DOHH2 (cell line): Measurements from ENCODE around the gene ABAT.
A peak's percentile ranks its signal among the peaks of the same experiment; 100 is the strongest.

ENCODE experiments used
- H3F3A ChIP-seq: fragments of 200-600 bp; sonication (generic), shearing (Covaris generic); 2 replicates; pipeline ENCODE4 v1.6.0; 2016; ENCODE audit warnings: antibody characterized with exemption, mild to moderate bottlenecking; ENCODE audit not compliant: control insufficient read depth, insufficient read depth
- H3K27ac ChIP-seq: fragments of 200-600 bp; sonication (generic); 2 replicates; pipeline ENCODE4 v1.5.1; 2014; ENCODE audit warnings: low read depth, mild to moderate bottlenecking, low read length, moderate library complexity
- H3K27me3 ChIP-seq: fragments of 200-600 bp; sonication (generic); 2 replicates; pipeline ENCODE4 v1.6.1; 2014; ENCODE audit warnings: mild to moderate bottlenecking, low read length, mixed read lengths; ENCODE audit not compliant: control insufficient read depth
- H3K36me3 ChIP-seq: fragments of 200-600 bp; sonication (generic); 2 replicates; pipeline ENCODE4 v1.6.1; 2014; ENCODE audit warnings: mild to moderate bottlenecking, low read length, moderate library complexity, mixed read lengths; ENCODE audit not compliant: control insufficient read depth
- H3K4me1 ChIP-seq: fragments of 200-600 bp; sonication (generic); 2 replicates; pipeline ENCODE4 v1.6.1; 2014; ENCODE audit warnings: mild to moderate bottlenecking, low read length, mixed read lengths; ENCODE audit not compliant: control insufficient read depth
- H3K4me2 ChIP-seq: fragments of 200-600 bp; sonication (generic); 2 replicates; pipeline ENCODE4 v1.6.0; 2014; ENCODE audit warnings: mild to moderate bottlenecking, low read length, moderate library complexity
- H3K4me3 ChIP-seq: fragments of 200-600 bp; sonication (generic); 2 replicates; pipeline ENCODE4 v1.5.1; 2014; ENCODE audit warnings: mild to moderate bottlenecking, low read length, mixed read lengths
- H3K79me2 ChIP-seq: fragments of 200-600 bp; sonication (generic); 2 replicates; pipeline ENCODE4 v1.6.1; 2014; ENCODE audit warnings: mild to moderate bottlenecking, low read length, mixed read lengths; ENCODE audit not compliant: control insufficient read depth
- H3K9me2 ChIP-seq: fragments of 200-600 bp; sonication (generic); replicated peaks from 2 replicates; pipeline ENCODE4 v1.6.1; 2014; ENCODE audit warnings: mild to moderate bottlenecking, low read length, mixed read lengths; ENCODE audit not compliant: control insufficient read depth
- H3K9me3 ChIP-seq: fragments of 200-600 bp; sonication (generic); 2 replicates; pipeline ENCODE4 v1.6.1; 2014; ENCODE audit warnings: antibody characterized with exemption, low read length, mixed read lengths; ENCODE audit not compliant: control insufficient read depth, insufficient read depth
- H4K20me1 ChIP-seq: fragments of 200-600 bp; sonication (generic); 2 replicates; pipeline ENCODE4 v1.6.0; 2014; ENCODE audit warnings: low read depth, mild to moderate bottlenecking, antibody characterized with exemption, low read length, moderate library complexity; ENCODE audit not compliant: control insufficient read depth, insufficient read depth
- CTCF ChIP-seq: fragments of 200-600 bp; sonication (generic); IDR thresholded peaks from one replicate; pipeline ENCODE4 v1.5.1; 2014; ENCODE audit warnings: antibody characterized with exemption, mild to moderate bottlenecking, low read depth, low read length; ENCODE audit not compliant: poor library complexity, severe bottlenecking
- EZH2phosphoT487 ChIP-seq: fragments of 200-600 bp; sonication (generic); IDR thresholded peaks from 2 replicates; pipeline ENCODE4 v1.6.1; 2017; ENCODE audit warnings: borderline replicate concordance, mild to moderate bottlenecking, antibody characterized with exemption, low read length, moderate library complexity, mixed read lengths

The ABAT gene

GRCh38 chr16:8660841-8661301 lies 13.5 kb upstream of the ABAT start:
- no peaks in the 10 kb centered on the region for H3K36me3 ChIP-seq
- H3F3A ChIP-seq, result no peaks in the 10 kb centered on the region
- no peaks in the 10 kb centered on the region; the same call in 1 of the 2 replicates for H3K27me3 ChIP-seq
- H3K9me2 ChIP-seq, result no peaks in the 10 kb centered on the region
- H3K4me2 ChIP-seq, result no peak overlapping the region
- no peak overlapping the region for H3K27ac ChIP-seq
- no peaks in the 10 kb centered on the region for H3K79me2 ChIP-seq
- H3K4me1 ChIP-seq, result no peaks in the 10 kb centered on the region
- no peaks in the 10 kb centered on the region for H3K9me3 ChIP-seq
- TF ChIP-seq CTCF, result peak; percentile 60
- TF ChIP-seq EZH2phosphoT487, result no peak
- no peaks in the 10 kb centered on the region for H4K20me1 ChIP-seq
- H3K4me3 ChIP-seq, result no peak overlapping the region

- Histone ChIP-seq H3K4me3 (no peak overlapping the region), H3K79me2 (no peaks in the 10 kb centered on the region), H3K4me1 (no peaks in the 10 kb centered on the region), H3F3A (no peaks in the 10 kb centered on the region), H4K20me1 (no peaks in the 10 kb centered on the region), H3K27ac (no peak overlapping the region), H3K4me2 (no peak overlapping the region), H3K36me3 (no peaks in the 10 kb centered on the region), H3K27me3 (no peaks in the 10 kb centered on the region; the same call in 1 of the 2 replicates), H3K9me3 (no peaks in the 10 kb centered on the region), H3K9me2 (no peaks in the 10 kb centered on the region)
- TF ChIP-seq EZH2phosphoT487, result no peak
Observed at GRCh38 chr16:8661703-8662102, 12.7 kb upstream of the ABAT start.

GRCh38 chr16:8663192-8664089 lies 11.0 kb upstream of the ABAT start:
- H3K4me1 ChIP-seq, result no peaks in the 10 kb centered on the region
- no peak for TF ChIP-seq CTCF
- H3K27me3 ChIP-seq, result peaks cover 3% of the 10 kb centered on the region; the same call in 1 of the 2 replicates
- H3K9me2 ChIP-seq, result no peaks in the 10 kb centered on the region
- no peak overlapping the region for H3K4me3 ChIP-seq
- no peaks in the 10 kb centered on the region for H3K9me3 ChIP-seq
- H4K20me1 ChIP-seq, result no peaks in the 10 kb centered on the region
- H3F3A ChIP-seq, result no peaks in the 10 kb centered on the region
- H3K79me2 ChIP-seq, result no peaks in the 10 kb centered on the region
- no peak overlapping the region for H3K27ac ChIP-seq
- H3K4me2 ChIP-seq, result no peak overlapping the region
- no peaks in the 10 kb centered on the region for H3K36me3 ChIP-seq

- H3K9me2 ChIP-seq, result no peaks in the 10 kb centered on the region
- no peaks in the 10 kb centered on the region for H3K4me1 ChIP-seq
- TF ChIP-seq CTCF (no peak), EZH2phosphoT487 (no peak)
- H3K9me3 ChIP-seq, result no peaks in the 10 kb centered on the region
- no peaks in the 10 kb centered on the region for H3F3A ChIP-seq
- no peaks in the 10 kb centered on the region for H3K36me3 ChIP-seq
- no peak overlapping the region for H3K4me2 ChIP-seq
- H3K27ac ChIP-seq, result no peak overlapping the region
- H3K27me3 ChIP-seq, result peaks cover 3% of the 10 kb centered on the region; the same call in 1 of the 2 replicates
- no peaks in the 10 kb centered on the region for H4K20me1 ChIP-seq
- no peaks in the 10 kb centered on the region for H3K79me2 ChIP-seq
- H3K4me3 ChIP-seq, result no peak overlapping the region
Observed at GRCh38 chr16:8665529-8665928, 8.9 kb upstream of the ABAT start.
